ENCODE results near the gene TFEB.

TFEB gene

DNA sequence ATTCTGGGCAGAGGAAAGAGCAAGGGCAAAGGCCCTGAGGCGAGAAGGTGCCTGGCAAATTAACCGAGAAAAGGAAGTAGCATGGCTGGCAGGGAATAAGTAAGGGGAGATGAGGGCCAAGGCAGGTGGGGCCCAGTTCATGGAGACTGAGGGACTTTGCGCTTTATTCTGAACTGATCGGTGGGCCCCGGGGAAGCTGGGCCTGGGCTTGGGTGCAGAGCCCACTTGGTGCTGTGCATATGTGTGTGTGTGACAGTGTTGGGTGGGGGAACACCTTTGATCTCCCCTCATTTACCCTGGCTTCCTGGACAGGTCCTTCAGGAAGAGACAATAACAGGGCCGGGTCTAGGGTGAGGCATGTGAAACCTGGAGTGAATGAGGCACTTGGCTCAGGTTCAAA lies 100.0 kb downstream of the TFEB start:
- Histone ChIP-seq H3K27ac (ENCODE audit: extremely low read depth, low read depth, low read length) (no peak overlapping the region), H3K9me3 (ENCODE audit: control insufficient read depth, insufficient read depth, low read depth, low read length) (no peaks in the 10 kb centered on the region), H3K4me3 (ENCODE audit: low read depth, low read length) (no peak overlapping the region), H3K36me3 (ENCODE audit: control insufficient read depth in 2 of 2, insufficient read depth in 1 of 2, low read length in 2 of 2) (no peaks in the 10 kb centered on the region), H3K4me1 (ENCODE audit: control insufficient read depth, insufficient read depth, low read length) (no peaks in the 10 kb centered on the region; the same call in 1 of the 2 replicates)
- TF ChIP-seq, protein P1, sequence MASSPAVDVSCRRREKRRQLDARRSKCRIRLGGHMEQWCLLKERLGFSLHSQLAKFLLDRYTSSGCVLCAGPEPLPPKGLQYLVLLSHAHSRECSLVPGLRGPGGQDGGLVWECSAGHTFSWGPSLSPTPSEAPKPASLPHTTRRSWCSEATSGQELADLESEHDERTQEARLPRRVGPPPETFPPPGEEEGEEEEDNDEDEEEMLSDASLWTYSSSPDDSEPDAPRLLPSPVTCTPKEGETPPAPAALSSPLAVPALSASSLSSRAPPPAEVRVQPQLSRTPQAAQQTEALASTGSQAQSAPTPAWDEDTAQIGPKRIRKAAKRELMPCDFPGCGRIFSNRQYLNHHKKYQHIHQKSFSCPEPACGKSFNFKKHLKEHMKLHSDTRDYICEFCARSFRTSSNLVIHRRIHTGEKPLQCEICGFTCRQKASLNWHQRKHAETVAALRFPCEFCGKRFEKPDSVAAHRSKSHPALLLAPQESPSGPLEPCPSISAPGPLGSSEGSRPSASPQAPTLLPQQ (tag by site-specific recombination; IDR thresholded peaks at IDR 0.05) = peak; percentile 79
- TF ChIP-seq ZFP69B (tag by site-specific recombination; IDR thresholded peaks at IDR 0.05) = peak; percentile 78
- 0 out of 2 replicates have a peak, but pooled peaks have one; percentile 49 for TF ChIP-seq ZBTB48 (tag by site-specific recombination; IDR thresholded peaks at IDR 0.05)
- TF ChIP-seq ZNF701 (tag by site-specific recombination; IDR thresholded peaks at IDR 0.05) = no peak
- POLR2A ChIA-PET = no interaction called here
- CTCF ChIA-PET = interaction anchor here (1.1 to 1.8 kb wide), 5 partner anchors 10 to 268 kb away, joined by 3 to 12 read pairs (median 4); no protein-coding TSS in a partner anchor

DNA sequence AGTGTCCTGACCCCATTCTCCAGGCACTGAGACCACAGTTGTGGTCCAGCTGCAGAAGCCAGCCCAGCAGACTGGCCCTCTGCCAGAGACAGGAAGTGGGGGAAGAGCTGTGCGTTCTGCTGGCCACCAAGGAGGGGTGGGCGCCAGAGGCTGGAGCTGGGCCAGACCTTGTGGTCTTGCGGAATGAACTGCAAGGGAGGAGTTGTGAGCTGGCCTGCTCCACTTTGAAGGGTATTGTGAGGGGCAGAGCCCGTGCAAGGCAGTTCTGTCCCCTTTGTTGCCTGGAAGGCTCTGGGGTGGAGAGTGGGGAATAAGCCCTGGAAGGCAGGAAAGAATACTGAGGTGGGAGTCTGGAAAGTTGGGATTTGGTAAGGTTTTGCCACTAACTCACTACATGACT lies 100.8 kb downstream of the TFEB start:
- Histone ChIP-seq H3K9me3 (ENCODE audit: control insufficient read depth, insufficient read depth, low read depth, low read length) (no peaks in the 10 kb centered on the region), H3K4me3 (ENCODE audit: low read depth, low read length) (no peak overlapping the region), H3K27ac (ENCODE audit: extremely low read depth, low read depth, low read length) (no peak overlapping the region), H3K36me3 (ENCODE audit: control insufficient read depth in 2 of 2, insufficient read depth in 1 of 2, low read length in 2 of 2) (no peaks in the 10 kb centered on the region), H3K4me1 (ENCODE audit: control insufficient read depth, insufficient read depth, low read length) (no peaks in the 10 kb centered on the region; the same call in 1 of the 2 replicates)
- TF ChIP-seq ZNF571 (tag by site-specific recombination; IDR thresholded peaks at IDR 0.05) = no peak
- TF ChIP-seq ZNF707 (tag by site-specific recombination; IDR thresholded peaks at IDR 0.05) = 0 out of 2 replicates have a peak, but pooled peaks have one; percentile 38
- no peak for TF ChIP-seq ZNF214 (tag by site-specific recombination; IDR thresholded peaks at IDR 0.05; ENCODE audit: borderline replicate concordance)
- TF ChIP-seq, protein P2, sequence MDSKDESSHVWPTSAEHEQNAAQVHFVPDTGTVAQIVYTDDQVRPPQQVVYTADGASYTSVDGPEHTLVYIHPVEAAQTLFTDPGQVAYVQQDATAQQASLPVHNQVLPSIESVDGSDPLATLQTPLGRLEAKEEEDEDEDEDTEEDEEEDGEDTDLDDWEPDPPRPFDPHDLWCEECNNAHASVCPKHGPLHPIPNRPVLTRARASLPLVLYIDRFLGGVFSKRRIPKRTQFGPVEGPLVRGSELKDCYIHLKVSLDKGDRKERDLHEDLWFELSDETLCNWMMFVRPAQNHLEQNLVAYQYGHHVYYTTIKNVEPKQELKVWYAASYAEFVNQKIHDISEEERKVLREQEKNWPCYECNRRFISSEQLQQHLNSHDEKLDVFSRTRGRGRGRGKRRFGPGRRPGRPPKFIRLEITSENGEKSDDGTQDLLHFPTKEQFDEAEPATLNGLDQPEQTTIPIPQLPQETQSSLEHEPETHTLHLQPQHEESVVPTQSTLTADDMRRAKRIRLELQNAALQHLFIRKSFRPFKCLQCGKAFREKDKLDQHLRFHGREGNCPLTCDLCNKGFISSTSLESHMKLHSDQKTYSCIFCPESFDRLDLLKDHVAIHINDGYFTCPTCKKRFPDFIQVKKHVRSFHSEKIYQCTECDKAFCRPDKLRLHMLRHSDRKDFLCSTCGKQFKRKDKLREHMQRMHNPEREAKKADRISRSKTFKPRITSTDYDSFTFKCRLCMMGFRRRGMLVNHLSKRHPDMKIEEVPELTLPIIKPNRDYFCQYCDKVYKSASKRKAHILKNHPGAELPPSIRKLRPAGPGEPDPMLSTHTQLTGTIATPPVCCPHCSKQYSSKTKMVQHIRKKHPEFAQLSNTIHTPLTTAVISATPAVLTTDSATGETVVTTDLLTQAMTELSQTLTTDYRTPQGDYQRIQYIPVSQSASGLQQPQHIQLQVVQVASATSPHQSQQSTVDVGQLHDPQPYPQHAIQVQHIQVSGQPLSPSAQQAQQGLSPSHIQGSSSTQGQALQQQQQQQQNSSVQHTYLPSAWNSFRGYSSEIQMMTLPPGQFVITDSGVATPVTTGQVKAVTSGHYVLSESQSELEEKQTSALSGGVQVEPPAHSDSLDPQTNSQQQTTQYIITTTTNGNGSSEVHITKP (tag by site-specific recombination; IDR thresholded peaks at IDR 0.05) = peak; percentile 92
- TF ChIP-seq, protein P3, sequence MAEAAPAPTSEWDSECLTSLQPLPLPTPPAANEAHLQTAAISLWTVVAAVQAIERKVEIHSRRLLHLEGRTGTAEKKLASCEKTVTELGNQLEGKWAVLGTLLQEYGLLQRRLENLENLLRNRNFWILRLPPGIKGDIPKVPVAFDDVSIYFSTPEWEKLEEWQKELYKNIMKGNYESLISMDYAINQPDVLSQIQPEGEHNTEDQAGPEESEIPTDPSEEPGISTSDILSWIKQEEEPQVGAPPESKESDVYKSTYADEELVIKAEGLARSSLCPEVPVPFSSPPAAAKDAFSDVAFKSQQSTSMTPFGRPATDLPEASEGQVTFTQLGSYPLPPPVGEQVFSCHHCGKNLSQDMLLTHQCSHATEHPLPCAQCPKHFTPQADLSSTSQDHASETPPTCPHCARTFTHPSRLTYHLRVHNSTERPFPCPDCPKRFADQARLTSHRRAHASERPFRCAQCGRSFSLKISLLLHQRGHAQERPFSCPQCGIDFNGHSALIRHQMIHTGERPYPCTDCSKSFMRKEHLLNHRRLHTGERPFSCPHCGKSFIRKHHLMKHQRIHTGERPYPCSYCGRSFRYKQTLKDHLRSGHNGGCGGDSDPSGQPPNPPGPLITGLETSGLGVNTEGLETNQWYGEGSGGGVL (tag by site-specific recombination; IDR thresholded peaks at IDR 0.05) = peak; percentile 62; the same call in 1 of the 2 replicates
- POLR2A ChIA-PET = no interaction called here
- CTCF ChIA-PET = interaction anchor here (0.5 to 1.8 kb wide), 7 partner anchors 9 to 264 kb away, joined by 3 to 12 read pairs (median 3); no protein-coding TSS in a partner anchor
